Stimulated activated CD4-positive, alpha-beta T cell treated with anti-CD3 and anti-CD28 coated beads, Interleukin-15, amount 100 ng/mL, for 24 hours (primary cell): ENCODE results near the gene SLC36A3.
"Not testable (repeated sequence)": the region's sequence is repeated elsewhere in the genome, so short reads cannot be mapped to it uniquely, and the experiment has no call there.

Experiments
- DNase-seq: peaks from one replicate; pipeline ENCODE4 v3.0.0-alpha.2; 2020

The SLC36A3 gene

DNA sequence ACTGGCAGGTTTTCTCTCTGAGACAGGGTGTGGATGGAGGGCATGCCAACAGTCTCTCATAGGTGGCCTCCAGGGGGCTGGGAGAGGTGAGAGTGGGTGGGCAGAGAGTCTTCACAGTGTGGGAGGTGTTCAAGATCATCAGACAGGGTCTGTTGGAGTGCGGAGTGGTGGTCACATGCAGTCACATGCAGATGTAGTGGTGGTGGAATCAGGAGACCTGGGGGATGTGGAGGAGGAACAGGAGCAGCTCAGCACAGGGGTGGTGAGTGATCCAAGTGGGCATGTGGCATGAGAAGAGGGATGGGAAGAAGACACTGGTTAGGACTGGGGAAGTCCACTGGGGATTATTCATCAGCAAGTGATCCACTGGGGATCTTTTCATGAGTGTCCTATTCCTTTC lies 44.8 kb downstream of the SLC36A3 start:
- no peak for DNase-seq

DNA sequence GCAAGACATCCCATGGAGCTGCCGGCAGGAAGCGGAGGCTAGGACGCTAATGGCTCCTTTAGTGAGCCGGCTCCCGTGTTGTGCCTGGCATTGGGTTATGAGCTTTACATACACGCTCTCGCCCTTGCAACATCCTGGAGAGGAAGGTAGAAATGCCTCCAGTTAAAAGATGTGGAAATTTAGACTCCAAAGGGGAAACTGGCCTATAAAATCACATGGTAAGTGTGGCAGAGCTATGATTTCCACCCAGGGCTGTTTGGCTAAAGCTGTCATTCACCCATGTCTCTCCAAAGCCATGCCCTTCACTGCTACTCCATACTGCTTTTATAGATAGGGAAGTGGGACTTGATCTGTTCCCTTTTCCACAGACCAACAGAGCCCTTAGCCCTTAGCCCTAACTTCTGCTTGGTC lies 45.4 kb downstream of the SLC36A3 start:
- DNase-seq = no peak

DNA sequence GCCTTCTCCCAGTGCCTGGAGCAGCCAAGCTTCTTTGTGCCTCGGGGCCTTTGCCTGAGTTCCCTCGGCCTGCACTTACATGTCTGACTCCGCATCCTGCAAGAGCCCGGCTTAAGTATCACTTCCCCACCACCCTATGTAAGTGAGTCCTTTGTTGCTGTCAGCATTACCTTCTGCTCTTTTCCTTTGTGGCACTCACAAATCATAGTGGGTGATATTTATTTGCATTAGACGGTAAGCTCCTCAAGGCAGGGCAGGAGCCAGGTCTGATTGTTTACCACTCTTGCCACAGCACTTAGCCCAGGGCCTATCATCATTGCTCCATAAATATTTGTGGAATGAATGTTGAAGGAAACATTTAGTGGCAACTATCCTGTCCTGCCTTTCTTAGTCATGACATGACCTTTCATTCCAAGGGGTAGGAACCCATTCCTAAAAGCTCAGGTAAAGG lies 45.8 kb downstream of the SLC36A3 start:
- no peak for DNase-seq

DNA sequence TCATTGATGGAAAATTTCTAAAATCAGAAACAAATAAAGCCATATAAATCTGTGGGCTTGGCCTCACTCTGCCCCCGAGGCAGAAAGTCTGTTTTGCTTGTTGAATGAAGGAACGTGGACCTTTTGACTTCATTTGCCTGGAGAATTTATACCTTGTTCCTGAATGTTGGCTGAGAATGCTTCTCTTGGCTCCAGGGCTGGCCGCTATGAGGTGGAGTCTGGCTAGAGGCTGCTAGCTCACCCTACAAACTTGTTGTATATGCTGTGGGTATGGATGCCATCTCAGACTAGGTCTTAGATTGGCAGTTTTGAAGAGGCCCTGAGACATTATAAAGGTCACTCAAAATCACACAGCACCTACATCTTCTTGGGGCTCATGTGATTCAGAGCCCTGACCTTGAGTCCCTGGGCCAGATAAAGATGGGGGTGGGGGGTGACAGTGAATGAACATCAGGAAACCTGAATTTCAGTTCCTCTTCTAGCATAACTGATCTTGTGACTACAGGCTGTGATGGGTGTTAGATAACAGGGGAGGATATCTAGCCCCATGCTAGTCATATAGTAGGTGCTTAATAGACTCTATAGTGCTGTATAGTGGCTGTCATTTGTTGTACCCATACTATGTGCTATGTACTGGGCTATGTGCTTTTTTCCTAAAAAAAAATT lies 47.8 kb downstream of the SLC36A3 start:
- no peak for DNase-seq

DNA sequence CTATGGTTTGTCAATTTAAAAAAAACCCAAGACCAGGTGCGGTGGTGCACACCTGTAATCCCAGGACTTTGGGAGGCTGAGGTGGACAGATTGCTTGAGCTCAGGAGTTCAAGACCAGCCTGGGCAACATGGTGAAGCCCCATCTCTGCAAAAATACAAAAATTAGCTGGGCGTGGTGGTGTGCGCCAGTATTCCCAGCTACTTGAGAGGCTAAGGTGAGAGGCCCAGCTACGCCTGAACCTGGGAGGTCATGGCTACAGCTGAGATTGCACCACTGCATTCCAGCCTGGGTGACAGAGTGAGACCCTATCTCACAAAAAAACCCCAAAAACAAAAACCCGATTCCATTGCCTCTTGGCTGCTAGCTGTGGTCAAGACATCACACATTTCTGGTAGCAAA lies 48.6 kb downstream of the SLC36A3 start:
- not testable (repeated sequence) for DNase-seq

DNA sequence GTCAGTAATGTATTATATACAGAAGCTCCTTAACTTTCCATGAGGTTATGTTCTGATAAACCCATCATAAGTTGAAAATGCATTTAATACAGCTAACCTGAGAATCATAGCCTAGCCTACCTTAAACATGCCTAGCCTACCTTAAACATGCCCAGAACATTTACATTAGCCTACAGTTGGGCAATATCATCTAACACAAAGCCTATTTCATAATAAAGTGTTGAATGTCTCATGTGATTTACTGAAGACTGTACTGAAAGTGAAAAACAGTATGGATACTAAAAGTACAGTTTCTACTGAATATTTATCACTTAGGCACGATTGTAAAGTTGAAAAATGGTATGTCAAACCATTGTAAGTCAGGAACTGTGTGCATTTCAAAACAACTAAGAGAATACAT lies 49.0 kb downstream of the SLC36A3 start:
- no peak for DNase-seq

DNA sequence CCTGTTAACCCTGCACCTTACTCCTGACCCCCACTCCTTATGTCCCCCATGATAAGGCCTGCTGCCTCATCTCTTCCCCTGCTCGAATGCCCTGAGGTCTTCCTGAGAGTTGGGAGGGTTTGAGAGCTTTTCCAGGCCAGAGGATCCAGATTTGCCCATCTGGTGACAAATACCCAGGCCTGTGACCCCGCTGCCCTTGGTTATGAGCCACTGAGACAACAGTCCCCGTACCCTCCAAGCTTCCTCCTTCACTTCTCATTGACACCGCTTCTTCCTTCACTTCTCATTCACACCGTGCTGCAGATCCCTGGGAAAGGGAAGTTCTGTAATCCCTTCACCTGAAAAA lies 50.0 kb downstream of the SLC36A3 start:
- no peak for DNase-seq

DNA sequence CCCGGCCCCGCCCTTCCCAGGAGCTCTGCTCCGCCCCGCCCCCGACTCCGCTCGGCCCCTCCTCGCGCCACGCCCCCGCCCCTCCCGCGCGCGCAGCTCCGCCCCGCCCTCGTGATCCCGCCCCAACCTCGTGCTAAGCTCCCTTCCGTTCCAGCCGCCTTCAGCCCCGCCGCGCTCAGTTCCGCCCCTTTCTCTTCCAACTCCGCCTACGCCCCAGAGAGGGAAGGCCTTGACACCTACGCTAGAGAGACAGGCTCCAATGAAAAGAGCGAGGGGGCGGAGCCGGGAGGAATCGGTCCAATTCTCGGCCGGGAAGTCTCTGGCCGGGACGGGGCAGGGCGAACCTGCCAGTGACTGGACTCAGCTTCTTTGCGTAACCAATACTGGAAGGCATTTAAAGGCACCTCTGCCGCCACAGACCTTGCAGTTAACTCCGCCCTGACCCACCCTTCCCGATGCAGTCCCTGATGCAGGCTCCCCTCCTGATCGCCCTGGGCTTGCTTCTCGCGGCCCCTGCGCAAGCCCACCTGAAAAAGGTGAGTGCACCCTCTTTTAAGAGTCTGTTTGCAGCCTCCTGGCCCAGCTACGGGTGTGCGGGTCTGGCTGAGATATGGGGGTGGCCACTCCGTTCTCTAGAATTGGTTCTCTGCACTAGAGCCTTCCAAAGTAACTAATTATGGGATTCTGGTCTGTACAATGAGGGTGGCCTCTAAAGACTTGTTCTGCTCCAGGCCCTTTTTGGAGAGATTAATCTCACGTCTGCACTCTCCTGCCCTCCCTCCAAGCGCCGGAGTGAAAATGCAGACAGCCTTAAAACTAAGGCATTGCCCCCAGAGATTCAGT lies 50.6 kb downstream of the SLC36A3 start, which contains the start of gene GM2A:
Gene GM2A (plus strand): TSS at position 424 of the 843 bp plus-strand sequence. CDS start 32 bp downstream, at position 456.
- peak; percentile 100 for DNase-seq

DNA sequence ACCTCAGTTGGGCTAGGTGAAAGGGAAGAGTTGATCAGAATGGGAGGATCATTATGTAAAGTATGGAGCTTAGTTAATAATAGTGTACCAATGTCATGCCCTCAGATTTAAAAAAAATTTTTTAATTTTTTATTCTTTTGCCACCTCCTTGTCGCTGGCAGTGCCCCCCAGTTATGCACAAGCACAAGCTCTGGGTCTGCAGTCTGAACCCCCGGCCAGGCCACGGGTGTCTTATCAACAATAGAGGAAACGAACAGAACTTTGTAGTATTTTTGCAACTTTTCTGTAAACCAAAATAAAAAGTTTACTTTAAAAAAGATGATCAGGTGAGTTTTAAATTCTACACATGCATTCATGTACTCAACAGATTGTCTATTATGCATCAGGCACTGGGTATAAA lies 51.9 kb downstream of the SLC36A3 start:
- DNase-seq = no peak

DNA sequence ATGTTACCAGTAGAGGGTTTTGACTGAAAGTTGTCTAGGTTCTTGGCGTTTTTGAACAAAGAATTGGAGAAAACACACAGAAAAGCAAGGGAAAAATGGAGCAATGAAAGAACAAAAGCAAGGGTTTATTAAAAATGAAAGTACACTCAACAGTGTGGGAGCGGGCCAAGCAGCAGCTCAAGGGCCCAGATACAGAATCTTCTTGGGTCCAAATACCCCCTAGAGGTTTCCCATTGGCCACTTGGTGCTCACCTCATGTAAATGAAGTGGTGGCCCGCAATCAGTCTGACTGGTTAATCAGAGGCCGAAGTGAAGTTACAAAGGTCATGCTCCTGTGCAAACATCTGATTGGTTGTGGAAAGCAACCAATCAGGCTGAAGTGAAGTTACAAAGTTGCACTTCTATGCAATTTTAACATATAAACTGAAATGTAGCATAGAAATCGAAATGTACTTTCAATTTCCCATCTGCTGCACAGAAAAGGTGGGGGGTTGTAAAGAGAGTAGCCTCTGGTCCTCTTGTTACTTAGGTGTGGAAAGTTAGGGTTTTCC lies 52.5 kb downstream of the SLC36A3 start:
- peak; percentile 49 for DNase-seq

DNA sequence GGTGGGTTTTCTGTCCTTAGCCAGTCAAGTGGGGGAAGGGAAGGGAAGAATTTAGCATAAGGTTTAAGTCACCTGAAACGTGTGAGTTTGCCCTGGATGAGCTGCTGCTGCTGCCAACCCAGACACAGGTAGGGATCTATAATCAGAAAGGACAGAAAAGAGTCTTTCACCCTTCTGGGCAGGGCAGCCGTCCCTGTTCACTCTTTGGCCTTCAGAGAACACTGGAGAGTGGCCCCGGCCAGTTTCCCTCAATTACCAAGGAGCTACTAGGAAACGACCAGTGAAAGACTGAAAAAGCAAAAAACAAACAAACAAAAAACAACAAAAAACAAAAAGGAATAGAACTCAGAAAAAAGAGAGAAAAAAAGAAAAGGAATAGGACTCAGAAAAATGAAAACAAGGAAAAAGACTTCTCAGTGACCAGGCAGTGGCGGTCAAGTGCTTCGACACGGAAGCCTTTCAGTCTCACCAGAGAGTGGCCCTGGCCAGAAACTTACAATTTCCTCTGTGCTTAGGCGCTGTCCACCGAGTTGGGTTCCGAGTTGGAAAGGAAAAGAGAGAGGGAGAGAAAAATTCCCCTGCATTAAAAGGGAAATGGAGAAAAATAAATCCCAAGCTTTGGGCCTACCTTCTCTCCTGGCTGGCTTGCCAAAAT lies 53.1 kb downstream of the SLC36A3 start:
- DNase-seq = no peak

DNA sequence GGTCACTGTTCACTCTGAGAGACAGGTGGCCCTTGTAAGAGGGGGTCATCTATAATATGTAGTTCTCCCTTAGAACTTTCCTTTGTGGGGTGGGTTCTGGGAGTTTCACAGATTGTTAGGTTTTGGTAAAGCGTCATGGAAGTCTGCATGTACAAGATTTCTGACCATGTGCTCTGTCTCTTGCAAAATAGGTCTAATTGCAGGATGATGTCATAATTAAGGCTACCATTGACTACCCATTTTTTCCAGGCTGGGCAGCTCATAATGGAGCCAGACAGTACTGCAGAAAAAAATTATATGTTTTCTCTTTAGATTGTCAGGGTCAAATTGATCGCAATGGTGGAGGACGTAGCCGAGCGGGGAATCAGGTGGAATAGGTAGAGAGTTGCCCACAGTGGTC lies 54.3 kb downstream of the SLC36A3 start:
- DNase-seq = no peak

DNA sequence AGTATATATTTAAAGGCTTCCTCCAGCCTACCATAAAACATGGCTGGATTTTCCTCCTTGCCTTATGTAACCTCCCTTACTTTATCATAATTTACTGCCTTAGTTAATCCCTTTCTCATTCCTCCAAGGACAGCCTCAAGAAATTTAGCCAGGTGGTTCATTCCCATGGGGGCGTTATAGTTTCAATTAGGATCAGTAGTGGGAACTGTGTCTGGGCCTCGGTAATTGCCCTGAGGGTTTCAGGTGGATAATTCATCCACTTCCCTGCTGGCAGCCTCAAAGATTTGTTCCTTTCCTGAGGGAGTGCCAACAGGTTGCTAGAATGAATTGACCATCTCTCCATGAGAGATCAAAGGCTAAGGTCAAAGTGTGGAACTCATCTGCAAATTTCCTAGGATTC lies 54.9 kb downstream of the SLC36A3 start:
- DNase-seq = no peak

DNA sequence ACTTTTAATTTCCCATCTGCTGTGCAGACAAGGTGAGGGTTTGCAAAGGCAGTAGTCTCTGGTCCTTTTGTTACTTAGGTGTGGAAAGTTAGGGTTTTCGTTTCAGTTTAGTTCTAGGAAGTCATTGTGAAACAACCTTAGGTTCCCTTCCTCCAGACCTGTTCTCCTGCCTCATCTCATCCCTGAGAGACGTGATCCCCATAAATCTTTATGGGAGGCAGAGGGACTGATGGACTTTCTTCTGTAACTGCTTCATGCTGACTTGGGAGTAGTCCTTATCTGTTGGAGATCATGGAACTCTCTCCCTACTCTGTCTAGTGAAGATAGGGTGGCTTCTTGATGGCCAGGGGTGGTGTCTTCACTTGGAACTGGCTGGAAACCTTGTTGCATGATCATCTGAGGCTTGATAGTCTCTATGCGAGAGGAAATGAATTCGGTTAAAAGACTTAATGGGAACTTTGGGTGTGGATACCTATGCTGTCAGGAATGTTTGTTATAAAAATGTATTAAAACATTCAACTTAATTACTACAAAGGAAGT lies 57.8 kb downstream of the SLC36A3 start:
- no peak for DNase-seq

DNA sequence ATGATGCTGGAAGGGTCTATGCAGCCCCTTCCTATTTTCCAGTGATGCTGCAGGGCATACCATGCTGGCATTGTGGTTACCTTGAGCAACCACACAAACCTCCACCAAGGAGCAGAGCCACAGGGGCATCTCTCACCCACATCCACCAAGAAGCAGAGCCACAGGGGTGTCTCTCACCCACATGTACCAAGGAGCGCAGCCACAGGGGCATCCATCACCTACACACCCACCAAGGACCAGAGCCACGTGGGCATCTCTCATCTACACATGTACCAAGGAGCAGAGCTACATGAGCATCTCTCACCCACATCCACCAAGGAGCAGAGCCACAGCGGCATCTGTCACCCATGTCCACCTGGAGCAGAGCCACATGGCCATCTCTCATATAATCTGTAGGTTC lies 59.4 kb downstream of the SLC36A3 start:
- no peak for DNase-seq

DNA sequence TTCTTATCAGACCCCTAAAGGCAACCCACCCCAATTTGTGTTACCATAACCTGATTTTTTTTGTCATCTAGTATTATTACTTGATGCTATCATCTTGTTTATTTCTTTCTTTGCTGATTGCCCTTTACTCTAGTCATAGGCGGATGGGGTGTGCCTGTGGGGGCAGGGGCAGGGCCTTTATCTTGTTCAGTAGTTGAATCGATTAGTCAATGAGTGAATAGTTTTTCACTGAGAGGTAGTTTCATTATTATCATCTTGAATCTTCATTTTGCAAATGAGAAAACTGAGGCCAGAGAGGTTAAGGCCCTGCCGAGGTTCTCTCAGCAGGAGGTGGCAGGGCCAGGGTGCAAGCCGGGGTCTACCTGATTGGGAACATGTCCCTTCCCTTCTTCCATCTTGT lies 60.0 kb downstream of the SLC36A3 start:
- peak; percentile 50 for DNase-seq

DNA sequence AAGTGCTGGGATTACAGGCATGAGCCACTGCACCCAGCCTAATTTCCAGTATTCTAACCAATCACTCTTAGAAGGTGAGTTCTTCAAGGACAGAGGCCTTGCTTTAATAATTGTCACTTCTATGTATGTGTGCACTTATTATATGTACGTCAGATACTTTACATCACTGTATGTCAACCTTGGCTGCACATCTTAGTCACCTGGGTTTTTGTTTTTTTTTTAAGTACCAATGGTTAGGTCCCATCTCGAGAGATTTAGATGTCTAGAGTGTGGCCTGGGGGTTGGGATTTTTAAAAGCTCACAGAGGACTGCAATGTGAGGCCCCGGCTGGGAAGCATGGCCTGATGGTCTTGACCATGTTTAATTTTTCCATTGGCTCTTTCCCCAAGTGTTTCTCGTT lies 60.4 kb downstream of the SLC36A3 start:
- no peak for DNase-seq

DNA sequence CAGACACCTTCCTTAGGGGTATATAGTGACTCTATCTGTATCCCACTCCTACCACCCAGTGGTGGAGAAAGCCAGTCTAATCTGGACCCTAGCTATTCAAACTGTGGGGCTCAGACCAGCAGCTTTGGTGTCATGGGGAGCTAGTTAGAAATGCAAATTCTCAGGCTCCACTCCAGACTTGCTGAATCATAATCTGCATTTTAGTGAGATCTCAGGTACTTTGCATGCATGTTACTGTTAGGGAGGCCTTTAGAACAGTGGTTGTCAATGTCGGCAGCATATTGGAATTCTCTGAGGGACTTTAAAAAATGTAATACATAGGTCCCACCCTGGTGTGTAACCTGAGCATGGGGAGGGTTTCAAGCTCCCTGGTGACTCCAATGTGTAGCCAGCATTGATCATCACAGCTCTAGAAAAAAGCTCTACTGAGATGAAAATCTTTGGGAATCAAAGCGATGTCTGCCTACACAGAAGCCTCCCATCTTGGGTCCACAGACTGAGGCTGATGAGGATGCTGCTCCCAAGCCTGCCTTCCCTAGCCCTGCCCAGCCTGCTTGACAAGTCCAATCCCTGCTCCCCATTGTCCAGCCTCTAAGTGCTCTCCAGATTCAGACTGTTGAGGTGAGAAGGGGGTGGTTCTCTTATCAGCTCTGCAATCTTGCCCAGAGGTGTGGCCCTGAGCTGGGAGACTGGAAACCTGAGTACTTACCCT lies 62.5 kb downstream of the SLC36A3 start:
- no peak for DNase-seq

DNA sequence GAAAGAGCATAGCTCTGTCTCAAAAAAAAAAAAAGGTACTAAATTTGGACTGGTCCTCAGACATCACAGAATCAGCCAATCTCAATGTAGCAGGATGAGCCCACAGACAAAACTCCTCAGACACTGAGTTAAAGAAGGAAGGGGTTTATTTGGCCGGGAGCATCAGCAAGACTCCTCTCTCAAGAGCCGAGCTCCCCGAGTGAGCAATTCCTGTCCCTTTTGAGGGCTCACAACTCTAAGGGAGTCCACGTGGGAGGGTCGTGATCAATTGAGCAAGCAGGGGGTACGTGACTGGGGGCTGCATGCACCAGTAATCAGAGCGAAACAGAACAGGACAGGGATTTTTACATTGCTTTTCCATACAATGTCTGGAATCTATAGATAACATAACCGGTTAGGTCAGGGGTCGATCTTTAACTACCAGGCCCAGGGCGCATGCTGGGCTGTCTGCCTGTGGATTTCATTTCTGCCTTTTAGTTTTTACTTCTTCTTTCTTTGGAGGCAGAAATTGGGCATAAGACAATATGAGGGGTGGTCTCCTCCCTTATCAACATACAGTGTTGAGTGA lies 63.2 kb downstream of the SLC36A3 start:
- DNase-seq = not testable (repeated sequence)

DNA sequence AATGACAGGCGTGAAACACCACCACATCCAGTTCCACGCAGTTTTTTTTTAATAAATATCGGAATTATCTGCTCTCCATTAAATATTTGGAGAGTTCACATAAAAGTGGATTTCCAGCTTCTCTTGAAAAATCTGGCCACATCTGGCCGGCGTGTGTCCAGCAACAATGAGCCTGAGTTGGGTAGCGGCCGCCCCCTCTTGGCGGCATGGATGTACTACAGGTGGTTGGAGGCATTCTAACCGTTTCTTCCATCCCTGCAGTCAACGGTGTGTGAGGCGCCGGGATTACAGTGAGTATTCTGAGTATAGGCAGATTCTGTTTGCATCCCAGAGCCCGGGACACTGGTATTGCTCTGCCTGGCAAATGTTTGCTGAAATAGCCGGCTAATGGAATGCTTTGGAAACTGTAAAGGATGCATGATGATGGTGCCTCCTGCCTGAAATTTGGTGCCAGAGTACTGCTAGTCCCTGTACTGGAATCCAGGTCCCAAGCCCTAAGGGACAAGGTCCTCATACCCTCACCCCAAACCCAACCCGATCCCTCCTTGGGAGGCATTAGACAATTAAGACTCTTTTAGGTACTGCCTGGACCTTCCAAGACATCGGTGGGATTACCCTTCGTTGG lies 64.2 kb downstream of the SLC36A3 start:
- peak; percentile 76 for DNase-seq

DNA sequence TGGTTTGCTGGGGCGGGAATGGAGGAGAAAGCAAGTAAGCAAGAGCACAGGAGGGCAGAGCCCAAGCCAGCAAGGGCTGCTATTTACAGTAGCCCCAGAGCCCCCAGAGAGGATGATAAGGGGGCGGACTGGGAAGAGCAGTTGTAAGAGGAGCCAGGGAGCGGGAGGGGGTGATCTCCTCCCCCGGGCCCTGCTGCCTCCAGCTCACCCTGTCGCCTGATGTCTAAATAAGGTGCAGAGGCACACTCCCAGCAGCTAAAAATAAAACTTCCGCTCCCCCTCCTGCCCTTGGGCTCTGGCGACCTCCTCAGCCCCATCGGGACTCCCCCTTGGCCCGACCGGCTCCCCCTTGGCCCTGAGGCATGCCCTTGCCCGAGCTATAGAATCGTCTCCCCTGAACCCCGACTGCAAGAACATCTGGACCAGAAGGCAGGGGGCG lies 65.2 kb downstream of the SLC36A3 start:
- no peak for DNase-seq

DNA sequence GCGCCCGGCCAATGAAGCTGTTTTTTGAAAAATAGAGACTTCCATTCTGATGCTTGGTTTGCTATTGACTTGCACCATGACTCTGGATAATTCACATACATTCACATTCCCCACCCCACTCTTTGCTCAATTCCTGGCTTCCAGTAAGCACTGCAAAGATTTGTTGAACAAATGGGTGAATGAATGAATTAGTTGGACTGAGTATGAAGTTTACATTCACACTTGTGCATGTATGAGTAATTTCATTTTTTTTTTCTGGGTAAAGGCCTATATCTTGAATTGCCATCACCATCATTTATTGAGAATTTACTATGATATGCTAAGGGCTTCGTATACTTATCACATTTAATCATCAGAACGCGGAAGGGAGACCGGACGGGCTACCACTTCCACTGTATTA lies 65.9 kb downstream of the SLC36A3 start:
- DNase-seq = no peak
